GM21526 (cell line): Measurements from ENCODE around the gene SDR39U1.

Source experiments
- ATAC-seq: cut with Tn5 transposase; IDR thresholded peaks from one replicate; pipeline ENCODE4 v1.9.1; 2021; ENCODE audit warnings: moderate library complexity; ENCODE audit not compliant: unreplicated experiment, low FRiP score

SDR39U1 gene

DNA sequence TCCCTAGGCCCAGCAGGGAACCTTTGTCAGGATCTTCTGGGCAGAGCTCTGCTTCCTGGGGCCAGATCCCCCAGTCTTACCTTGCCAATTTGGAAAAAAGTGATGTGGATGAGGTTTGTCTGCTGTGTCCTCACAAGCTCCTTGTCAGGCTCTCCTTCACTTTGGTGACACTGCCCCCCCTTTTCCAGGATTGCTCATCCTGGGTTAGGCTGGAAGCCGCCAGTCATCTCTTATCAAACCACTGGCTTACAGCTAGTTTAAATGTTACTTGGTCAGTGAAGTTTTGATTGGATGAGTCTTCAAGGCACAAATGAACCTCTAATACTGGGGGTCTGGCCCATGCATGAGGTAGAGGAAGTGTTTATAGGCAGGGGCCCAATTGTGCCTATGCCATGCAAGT is 28.5 kb downstream of the SDR39U1 start:
- ATAC-seq = no peak

DNA sequence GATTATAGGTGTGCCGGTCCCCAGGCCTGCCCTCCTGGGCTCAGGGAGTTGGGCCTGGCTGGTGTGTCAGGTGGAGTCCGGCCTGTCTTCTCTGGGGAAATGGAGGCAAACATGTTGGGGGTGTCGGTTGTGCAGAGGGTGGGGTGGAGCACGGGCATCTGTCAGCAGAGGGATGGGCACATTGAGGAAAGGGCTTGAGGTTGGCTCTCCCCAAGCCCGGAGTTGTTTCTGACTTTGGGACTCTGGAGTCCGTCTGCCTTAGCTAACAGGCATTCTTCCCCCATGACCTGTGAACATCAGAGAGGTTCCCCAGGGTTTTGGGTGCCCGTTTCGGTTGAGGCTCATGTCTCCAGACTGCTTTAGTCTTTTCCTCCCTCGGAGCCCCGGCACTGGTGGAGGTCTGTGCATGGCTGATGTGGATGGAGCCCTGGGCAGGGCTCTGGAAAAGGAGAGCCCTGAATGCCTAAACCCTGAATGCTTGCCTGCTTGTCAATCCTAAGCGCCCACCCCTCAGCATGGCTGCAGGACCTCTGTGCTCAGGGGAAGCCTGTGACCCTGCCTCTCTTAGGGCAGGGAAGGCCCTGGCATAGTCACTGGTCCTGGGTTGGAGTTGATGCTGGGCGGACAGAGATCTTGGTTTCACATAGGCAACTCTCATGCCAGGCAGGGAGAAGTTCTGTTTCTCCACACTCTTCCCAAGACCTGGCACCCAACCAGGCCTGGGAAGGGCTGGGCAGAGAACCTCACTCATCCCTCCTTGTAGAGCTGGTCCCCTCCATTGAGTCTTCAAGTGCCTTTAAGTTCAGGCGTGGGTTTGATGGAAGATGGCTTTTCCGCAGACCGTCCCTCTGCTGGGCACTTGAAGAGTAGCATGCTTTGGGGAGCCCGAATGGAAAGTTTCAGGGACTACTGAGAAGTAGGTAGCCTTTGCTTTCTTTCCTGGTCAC is 30.9 kb downstream of the SDR39U1 start:
- ATAC-seq = no peak

DNA sequence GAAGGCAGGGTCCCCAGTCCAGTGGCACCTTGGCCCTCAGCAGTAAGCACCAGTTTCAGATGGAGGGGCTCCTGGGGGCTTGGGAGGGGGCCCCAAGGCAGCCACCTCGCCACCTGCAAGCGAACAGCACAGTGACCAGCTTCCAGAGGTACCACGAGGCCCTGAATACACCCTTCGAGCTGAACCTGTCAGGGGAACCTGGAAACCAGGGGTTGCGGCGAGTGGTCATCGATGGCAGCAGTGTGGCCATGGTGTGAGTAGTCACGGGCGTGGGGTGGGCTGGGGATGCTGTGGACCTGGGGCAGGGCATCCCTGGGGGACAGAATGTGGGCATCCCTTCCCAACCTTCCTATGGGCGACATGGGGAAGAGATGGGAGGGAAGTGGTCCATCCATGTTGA is 32.6 kb downstream of the SDR39U1 start:
- no peak for ATAC-seq

DNA sequence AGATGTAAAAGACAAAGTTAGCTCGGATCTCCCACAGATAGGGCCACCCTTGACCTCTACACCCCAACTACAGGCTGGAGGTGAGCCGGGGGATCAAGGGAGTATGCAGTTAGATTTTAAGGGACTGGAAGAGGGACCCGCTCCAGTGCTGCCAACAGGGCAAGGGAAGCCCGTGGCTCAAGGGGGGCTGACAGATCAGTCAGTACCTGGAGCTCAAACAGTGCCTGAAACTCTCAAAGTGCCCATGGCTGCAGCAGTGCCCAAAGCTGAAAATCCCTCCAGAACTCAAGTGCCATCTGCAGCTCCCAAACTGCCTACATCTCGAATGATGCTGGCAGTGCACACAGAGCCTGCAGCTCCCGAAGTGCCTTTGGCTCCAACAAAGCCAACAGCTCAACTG is 33.4 kb downstream of the SDR39U1 start:
- ATAC-seq = no peak

DNA sequence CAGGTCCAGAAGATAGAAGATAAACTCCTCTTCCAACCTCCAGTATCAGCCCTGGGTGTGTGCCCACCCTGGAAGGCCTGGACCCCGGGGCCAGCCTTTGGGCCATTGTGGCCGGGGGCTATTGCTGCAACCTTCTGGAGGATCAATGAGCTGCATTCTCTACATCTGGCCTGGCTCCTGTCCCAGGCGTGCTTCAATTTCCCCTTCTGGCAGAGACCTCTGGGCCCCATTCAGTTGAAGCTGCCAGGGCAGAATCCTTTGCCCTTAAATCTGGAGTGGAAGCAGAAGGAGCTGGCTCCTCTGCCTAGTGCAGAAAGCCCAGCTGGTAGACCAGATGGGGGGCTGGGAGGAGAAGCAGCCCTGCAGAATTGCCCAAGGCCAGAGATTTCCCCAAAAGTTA is 33.8 kb downstream of the SDR39U1 start:
- ATAC-seq = no peak

DNA sequence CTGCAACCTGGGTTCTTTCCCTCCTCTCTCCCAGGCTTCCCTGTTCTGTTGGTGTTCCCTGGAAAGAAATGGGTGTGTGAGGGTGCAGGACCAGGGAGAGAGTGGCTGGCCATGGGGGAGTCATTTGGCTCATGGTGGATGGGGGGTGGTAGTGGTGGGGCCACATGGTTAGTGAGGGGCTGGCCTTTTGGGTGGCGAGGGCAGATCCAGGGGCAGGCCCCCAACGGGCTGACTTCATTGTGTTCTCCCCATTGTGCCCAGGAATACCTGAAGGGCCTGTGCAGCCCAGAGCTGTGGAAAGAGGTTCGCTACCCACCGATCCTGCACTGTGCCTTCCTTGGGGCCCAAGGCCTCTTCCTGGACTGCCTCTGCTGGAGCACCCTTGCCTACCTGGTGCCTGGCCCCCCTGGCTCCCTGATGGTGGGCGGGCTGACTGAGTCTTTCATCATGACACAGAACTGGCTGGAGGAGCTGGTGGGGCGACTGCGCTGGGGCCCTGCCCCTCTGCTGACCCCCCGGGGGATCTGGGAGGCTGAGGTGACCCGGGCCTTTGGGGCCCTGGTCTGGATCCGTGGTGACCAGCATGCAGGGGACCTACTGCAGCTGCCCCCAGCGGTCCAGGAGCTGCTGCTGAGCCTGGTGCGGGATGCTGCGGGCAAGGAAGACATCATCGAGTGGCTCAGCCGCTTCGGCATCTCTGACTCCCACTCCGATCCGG is 34.8 kb downstream of the SDR39U1 start:
- no peak for ATAC-seq

DNA sequence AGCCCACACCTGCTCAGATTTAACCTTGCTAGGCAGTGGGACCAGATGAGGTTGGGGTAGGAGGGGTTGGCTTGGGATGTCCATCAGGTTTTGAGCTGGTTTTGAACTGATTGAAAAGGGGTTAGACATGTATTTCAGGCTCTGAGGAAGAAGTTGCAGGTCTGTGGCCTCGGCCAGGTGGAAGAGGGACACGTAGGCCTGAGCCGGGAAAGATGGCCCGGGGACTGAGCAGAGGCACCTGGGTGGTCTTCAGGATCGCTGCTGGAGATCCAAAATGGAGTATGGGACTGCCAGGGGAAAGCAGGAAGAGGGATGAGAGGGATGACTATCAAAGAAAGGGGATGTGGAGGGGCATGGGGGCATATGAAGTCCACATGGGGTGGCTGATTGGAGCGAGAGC is 36.2 kb downstream of the SDR39U1 start:
- no peak for ATAC-seq

DNA sequence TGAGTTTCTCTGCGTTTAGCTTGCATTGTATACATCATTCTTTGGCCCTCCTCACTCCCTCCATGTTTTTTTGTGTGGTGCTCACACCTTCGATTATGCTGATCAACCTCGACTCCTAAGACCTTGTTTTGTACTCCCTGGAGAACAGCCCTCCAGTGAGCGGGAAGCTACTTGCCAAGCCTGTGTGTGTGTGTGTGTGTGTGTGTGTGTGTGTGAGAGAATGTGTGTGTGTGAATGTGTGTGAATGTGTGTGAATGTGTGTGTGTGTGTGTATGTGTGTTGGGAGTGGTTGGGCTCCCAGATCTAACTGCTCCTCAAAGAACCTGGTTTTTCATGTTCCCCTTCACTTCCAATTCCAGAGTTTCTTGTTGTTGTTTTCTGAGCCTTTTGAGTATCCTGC is 37.8 kb downstream of the SDR39U1 start:
- ATAC-seq = no peak

DNA sequence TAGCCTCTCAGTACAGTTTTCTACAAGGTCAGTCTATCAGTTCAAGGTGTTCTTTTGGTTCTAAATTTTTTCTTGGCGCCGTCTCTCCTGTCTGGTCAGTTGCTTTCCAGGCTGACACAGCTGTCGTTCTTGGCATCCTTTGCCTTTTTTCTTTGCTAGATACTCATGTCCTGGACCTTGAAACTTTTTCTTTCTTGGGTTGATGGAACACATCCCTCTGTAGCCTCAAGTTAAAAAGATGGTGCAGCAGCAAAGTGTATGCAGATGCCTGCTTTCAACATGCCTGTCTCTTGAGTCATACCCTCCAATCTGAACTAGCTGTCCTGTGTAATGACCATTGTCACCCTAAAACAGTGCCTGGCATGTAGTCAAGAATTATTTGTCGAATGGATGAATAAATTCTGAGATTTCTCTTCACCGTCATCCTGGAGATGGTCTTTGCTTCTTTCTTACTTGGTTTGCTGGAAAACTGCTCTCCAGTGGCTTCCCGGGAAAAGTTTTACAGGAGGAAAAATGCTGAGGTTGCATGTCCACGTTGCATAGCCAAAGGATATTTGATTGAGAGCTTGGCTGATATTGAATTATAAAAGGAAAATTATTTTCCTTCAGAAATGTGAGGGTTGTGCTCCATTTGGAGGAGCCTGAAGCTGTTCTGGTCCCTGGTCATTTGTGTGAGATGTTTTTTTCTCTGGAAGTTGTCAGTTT is 39.1 kb downstream of the SDR39U1 start:
- ATAC-seq = no peak

DNA sequence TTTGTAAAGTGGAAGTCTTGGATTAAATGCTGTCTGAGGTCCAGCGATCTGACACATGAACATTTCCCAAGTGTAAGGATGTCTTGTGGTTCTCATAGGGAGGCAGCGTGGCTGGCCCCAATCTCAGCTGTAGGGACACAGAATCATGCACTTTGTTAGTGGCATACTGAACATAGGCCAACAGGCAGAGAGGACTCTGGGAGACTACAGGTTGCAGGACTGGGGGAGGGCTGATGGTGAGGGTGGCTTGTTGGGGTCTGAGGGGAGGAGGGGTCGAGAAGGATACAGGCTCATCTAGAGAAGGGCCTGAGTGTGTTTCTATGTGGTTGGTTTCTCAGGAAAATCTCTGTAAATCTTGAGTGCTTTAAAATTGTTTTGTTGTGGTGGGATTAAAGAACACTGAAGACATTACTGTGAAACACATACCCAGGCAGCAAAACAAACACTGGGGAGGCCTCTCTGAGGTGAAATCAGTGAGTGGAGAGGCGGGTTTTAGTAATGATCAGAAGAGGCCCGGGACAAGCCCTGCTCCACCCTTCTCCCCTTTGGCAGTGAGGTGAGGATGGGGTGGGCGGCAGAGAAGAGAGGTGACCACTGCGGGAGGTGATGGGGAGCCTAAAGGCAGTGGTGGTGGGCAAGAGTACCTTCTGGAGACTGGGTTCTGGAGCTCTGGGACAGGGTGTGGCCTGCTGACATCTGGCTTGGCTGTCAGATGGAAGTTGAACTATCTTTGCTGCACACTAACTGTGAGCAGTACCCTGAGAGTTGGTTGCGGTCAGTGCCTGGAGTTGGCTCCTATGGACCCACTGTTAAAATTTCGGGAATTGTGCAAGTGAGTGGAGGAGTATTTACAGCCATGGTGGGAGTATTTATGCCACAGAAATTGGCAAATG is 40.5 kb downstream of the SDR39U1 start:
- ATAC-seq = no peak

DNA sequence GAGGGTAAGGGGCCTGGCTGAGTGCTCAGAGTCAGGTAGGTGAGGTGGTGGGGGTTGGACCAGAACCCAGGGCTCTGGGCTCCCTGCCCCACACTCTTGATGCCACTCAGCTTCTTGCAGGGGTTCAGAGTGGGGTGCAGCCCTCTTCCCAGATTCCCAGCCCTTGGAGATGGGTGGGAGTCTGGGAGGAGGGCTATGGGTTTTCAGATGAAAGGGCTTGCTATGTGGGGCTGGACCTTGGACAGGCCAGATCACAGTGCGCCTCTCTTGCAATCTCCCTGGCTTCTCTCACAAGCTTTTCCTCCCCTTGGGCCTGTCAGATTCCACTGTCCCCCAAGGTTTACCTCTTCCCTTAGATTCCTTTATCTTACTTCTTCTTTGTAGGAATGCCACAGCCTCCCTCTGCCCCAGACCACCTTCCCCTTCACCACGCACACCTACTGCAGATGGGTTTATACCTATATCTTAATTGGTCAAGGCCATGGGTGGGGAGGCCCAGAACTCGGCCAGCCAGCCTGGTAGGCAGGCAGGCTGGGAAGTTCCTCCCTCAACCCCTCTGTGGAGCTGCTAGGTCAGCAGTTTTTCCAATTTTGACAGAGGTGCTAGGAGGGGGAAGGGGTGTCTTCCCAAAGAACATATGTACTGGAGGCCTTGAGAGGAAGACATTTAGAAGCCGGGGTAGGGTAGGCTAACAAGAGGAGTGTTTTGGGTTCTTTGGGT is 42.4 kb downstream of the SDR39U1 start:
- no peak for ATAC-seq

DNA sequence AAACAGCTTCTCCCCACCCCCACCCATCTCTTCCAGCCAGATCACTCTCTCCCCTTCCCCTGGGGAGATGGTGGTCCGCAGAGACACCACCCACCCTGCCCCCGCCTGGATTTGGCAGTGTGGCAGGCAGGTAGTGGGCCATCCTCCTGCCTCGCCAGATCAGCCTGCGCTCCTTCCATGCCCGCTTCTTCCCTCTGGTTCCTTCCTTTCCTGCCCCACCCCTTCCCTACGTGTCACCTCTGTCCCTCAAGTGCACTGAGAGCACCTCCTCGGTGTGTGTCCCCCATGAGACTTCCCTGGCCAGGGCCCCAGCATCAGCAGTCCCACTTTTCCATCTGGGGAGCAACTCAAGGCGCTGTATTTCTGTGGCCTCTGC is 43.1 kb downstream of the SDR39U1 start:
- no peak for ATAC-seq

DNA sequence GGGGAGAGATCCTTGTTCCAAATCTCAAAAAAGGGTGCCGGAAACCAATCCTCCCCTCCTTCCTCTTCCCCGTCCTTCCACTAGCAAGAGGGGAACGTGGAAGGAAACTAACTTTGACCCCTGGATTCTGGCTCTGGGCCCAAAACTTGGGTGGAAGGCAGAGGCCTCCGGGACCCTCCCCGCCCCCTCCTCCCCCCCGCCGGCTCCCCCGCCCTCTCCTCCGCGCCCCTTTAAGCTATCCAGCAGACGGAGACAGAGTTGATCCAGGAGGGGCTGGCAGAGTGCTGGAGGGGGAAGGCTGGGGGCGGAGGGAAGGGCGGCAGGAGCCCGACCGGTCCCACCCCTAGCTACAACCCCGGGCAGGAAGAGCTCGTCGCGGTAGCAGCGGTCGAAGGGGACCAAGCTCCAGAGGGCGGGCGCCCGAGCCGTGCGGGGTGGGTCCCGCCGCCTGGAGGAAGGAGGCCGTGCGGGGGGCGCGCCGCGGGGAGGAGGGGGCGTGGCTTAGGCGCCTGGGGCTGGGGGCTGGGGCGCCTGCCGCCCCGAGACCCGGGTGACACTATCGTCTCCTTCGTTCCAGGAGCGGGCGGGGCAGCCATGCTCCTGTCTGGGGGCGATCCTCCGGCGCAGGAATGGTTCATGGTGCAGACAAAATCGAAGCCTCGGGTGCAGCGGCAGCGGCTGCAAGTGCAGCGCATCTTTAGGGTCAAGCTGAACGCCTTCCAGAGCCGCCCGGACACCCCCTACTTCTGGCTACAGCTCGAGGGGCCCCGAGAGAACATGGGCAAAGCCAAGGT is 43.7 kb downstream of the SDR39U1 start, which contains the start of gene NYNRIN:
NYNRIN (plus strand) TSS at position 351 of the 794 bp plus-strand sequence; CDS start at position 595, 244 bp downstream.
- no peak for ATAC-seq

DNA sequence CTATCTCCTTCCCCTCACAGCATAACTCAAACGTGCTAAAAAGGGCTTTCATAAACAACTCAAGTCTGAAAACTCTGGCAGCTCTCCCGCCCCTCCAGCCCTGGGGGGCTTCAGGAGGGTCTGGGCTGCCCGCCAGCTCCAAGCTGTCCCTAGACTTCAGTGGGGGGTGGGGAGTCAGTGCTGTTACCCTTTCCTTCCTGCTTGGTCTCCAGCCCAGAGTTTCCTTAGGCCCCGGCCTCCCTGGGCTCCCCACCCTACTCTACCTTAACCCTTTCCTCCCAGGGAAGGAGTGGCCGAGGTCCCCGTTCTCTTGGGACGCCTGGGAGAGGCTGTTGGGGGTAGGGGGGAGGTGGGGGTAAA is 44.3 kb downstream of the SDR39U1 start:
- ATAC-seq = no peak

DNA sequence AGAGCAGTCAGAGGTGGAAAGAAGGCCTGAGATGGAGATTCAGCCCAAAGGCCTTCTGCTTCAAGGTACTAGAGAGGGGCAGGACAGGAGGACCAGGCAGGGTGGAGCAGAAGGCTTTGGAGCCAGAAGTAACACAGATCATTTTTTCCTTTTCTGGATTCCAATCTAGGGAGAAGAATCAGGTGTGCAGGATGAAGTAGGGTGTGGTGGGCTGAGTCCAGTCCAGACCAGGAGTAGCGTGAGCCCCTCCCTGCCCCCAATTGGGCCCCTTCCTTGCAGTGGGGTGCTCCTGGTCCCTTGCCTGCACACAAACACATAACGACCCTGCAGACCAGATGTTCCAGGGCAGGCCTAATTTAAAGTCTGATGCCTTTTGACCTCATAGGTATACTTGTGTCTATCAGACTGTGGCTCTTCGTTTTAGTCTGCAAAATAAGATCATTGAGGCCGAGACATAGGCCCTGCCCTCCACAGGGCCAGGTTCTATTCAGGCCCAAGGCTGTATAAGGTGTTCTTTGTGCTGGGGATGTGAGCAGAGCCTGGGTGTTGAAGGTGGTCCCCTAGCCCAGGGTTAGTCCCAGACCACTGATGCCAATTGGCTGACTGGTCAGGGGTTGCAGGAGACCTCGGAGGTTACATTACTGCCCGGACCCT is 44.8 kb downstream of the SDR39U1 start:
- no peak for ATAC-seq

DNA sequence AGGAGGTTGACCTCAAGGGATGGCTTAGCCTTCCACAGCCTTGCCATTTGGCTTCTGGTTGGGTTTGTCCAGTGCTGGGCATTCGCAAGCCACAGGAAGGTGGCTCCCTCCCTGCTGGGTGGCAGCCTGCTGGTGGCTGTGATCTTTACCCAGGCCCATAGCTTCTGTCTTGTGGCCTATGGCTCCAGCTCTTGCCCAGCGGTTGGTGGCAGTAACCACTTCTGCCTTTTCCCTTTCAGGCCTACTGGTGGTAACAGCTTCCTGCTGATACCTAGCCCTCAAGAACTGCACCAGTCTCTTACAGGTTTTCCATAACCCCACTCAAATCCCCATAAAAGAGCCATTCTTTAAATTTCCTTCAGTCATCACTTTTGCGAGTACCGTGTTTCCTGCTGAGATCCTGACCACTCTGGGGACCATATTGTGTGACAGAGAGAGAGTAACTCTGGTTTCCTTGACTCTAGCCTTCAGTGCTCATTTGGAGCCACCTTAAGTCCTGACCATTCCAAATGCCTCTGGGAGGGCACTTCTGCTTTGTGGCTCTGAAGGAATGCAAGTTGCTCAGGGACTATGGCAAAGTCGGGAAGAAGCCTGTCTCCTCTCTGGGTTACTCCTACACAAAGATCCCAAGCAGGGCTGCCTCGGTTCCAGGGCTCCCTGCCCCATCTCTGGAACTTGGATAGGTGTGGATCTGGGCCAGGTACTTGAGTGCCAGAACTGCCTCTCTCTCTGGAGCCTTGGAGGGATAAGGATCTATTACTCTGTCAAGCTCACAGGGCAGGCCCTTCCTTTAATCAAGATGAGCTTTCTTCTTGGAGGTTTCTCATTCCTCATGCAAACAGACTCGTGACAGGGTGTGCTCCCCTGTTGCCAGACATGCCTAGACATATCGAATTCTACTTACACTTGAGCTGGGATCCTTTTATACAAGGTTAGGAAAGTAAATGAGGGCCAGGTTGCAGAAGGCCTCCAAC is 46.7 kb downstream of the SDR39U1 start:
- no peak for ATAC-seq

DNA sequence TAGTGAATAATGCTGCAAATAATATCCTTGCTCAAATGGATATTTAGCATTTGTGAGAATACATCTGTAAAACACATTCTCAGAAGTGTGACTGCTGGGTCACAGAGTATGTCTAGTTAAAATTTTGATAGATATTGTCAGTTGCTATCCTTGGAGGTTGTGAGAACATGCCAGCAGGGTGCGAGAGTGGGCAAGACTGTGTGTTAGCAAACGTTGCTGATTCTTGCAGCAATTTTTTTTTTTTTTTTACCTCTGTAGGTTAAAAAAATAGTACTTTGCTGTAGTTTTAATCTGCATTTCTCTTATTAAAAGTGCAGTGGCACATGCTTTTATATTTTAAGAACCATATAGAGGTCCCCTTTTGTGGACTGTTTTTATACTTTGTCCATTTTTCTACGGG is 48.3 kb downstream of the SDR39U1 start:
- no peak for ATAC-seq
